Activated B cell treated with CpG ODN at 0.5 μM for 24 hours (primary cell): ENCODE data around the gene MIGA2. TPM values are rescaled to one million over a fixed set of nuclear protein-coding genes. Genes with fewer than 3 reads are reported as not detected.

Source experiments
- ATAC-seq: fragments of 200-7000 bp; cut with Tn5 transposase; one replicate; pipeline ENCODE4 v1.10.0; 2021; ENCODE audit warnings: low read depth, mild to moderate bottlenecking, moderate library complexity
- CTCF ChIA-PET: fragments of 350-600 bp; sonication (Branson Sonifier 250); formaldehyde crosslinking; loops from one replicate; lab custom pipeline; 2021; ENCODE audit warnings: antibody characterized with exemption; lab: Charles Lee
- POLR2A ChIA-PET: fragments of 350-600 bp; sonication (Branson Sonifier 250); formaldehyde crosslinking; loops from one replicate; lab custom pipeline; 2021; ENCODE audit warnings: antibody characterized with exemption; lab: Charles Lee
- DNase-seq: peaks from one replicate; pipeline ENCODE4 v3.0.0; 2022
- H3K27ac Mint-ChIP-seq: one replicate; pipeline ENCODE4 v1.8.0; 2020; ENCODE audit warnings: mixed read lengths
- H3K27me3 Mint-ChIP-seq: one replicate; pipeline ENCODE4 v1.8.0; 2021; ENCODE audit warnings: mixed read lengths
- H3K36me3 Mint-ChIP-seq: one replicate; pipeline ENCODE4 v1.8.0; 2021; ENCODE audit warnings: low read depth, mixed read lengths
- H3K4me1 Mint-ChIP-seq: one replicate; pipeline ENCODE4 v1.8.0; 2021; ENCODE audit warnings: mixed read lengths
- H3K4me3 Mint-ChIP-seq: one replicate; pipeline ENCODE4 v1.8.0; 2020; ENCODE audit warnings: mild to moderate bottlenecking, mixed read lengths
- H3K9me3 Mint-ChIP-seq: one replicate; pipeline ENCODE4 v1.8.0; 2020; ENCODE audit warnings: mixed read lengths
- CTCF ChIP-seq: fragments of 200-600 bp; IDR thresholded peaks from one replicate; pipeline ENCODE4 v1.8.0; 2022; ENCODE audit warnings: antibody characterized with exemption, mild to moderate bottlenecking
- intact Hi-C: fragments of 100-400 bp; cut with micrococcal nuclease; formaldehyde crosslinking; loops from one replicate; pipeline ENCODE4 v1.15.1; 2024
- total RNA-seq: library from RNA; stranded (reverse); gene quantifications from 2 replicates; pipeline ENCODE4 v1.2.3, GENCODE V29; 2022

The MIGA2 gene
- total RNA-seq, 1 donor from 2014 or later, result 50.0 TPM

- Mint-ChIP-seq H3K4me1 (peaks cover 21% of the 10 kb centered on the region), H3K36me3 (peaks cover 3% of the 10 kb centered on the region), H3K27me3 (no peaks in the 10 kb centered on the region), H3K4me3 (no peak overlapping the region), H3K27ac (no peak overlapping the region), H3K9me3 (no peaks in the 10 kb centered on the region)
- ATAC-seq, result no peak
- ChIA-PET POLR2A (no interaction called here), CTCF (no interaction called here)
- DNase-seq, result no peak
- intact Hi-C loops, result no loop called here
- TF ChIP-seq CTCF, result no peak
Observed at GRCh38 chr9:129076640-129077037, 40.2 kb downstream of the MIGA2 start.

DNA sequence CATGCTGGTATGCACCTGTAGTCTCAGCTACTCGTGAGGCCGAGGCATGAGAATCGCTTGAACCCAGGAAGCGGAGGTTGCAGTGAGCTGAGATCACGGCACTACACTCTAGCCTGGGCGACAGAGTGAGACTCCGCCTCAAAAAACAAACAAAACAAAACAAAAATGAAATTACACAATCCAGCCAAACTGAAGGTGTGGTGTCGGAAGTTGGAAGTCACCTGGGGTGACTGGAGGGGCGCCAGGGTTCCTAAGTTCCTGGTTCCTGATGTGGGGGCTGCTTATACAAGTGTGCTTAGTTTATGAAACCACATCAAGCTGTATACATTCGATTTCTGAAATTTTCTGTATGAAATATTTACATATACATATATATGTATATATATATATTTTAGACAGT lies 40.8 kb downstream of the MIGA2 start:
- TF ChIP-seq CTCF, result no peak
- Mint-ChIP-seq H3K4me1 (peaks cover 23% of the 10 kb centered on the region), H3K27me3 (no peaks in the 10 kb centered on the region), H3K27ac (no peak overlapping the region), H3K36me3 (peaks cover 3% of the 10 kb centered on the region), H3K4me3 (no peak overlapping the region), H3K9me3 (no peaks in the 10 kb centered on the region)
- ATAC-seq, result no peak
- no peak for DNase-seq
- intact Hi-C loops, result no loop called here
- POLR2A ChIA-PET, result no interaction called here
- CTCF ChIA-PET, result no interaction called here

- no peak for TF ChIP-seq CTCF
- no peak for ATAC-seq
- ChIA-PET POLR2A (interaction anchor here (2.9 kb wide), 1 partner anchor 9 kb away, joined by 21 read pairs; no protein-coding TSS in a partner anchor), CTCF (no interaction called here)
- intact Hi-C loops, result no loop called here
- H3K4me1 Mint-ChIP-seq, result peaks cover 29% of the 10 kb centered on the region
- H3K4me3 Mint-ChIP-seq, result peak overlapping the region; percentile 38
- DNase-seq, result no peak
- no peak overlapping the region for H3K27ac Mint-ChIP-seq
- H3K9me3 Mint-ChIP-seq, result no peaks in the 10 kb centered on the region
- no peaks in the 10 kb centered on the region for H3K27me3 Mint-ChIP-seq
- H3K36me3 Mint-ChIP-seq, result peaks cover 4% of the 10 kb centered on the region
Observed at GRCh38 chr9:129078691-129079503, 42.5 kb downstream of the MIGA2 start.

DNA sequence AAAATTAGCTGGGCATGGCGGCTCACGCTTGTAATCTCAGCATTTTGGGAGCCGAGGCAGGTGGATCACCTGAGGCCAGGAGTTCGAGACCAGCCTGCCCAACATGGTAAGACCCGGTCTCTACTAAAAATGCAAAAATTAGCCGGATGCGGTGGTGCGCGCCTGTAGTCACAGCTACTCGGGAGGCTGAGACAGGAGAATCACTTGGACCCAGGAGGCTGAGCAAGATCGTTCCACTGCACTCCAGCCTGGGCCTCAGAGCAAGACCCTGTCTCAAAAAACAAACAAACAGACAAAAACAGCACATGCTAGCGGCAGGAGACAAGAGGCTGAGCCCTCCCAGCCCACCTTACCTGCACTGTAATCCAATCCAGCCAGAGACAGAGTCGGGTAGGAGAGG lies 43.4 kb downstream of the MIGA2 start:
- no peak for TF ChIP-seq CTCF
- intact Hi-C loops, result loop anchor here (2.0 kb wide), 1 partner anchor 951 kb away; no protein-coding TSS in a partner anchor
- Mint-ChIP-seq H3K9me3 (no peaks in the 10 kb centered on the region), H3K27ac (no peak overlapping the region), H3K4me1 (peaks cover 29% of the 10 kb centered on the region), H3K36me3 (peaks cover 5% of the 10 kb centered on the region), H3K4me3 (peak overlapping the region; percentile 87), H3K27me3 (no peaks in the 10 kb centered on the region)
- POLR2A ChIA-PET, result interaction anchor here (0.6 to 2.9 kb wide), 5 partner anchors 10 to 438 kb away, joined by 3 to 27 read pairs (median 12); partner anchors contain the start of genes CRAT, ENDOG and PTPA
- ATAC-seq (no peak), DNase-seq (no peak)
- CTCF ChIA-PET, result interaction anchor here (1.1 kb wide), 1 partner anchor 531 kb away, joined by 3 read pairs; no protein-coding TSS in a partner anchor

- POLR2A ChIA-PET, result interaction anchor here (0.6 to 2.9 kb wide), 10 partner anchors 11 to 1630 kb away, joined by 3 to 27 read pairs (median 7); partner anchors contain the start of genes CRAT, ENDOG, MIGA2 and PTPA
- intact Hi-C loops, result loop anchor here (2.0 kb wide), 1 partner anchor 951 kb away; no protein-coding TSS in a partner anchor
- H3K9me3 Mint-ChIP-seq, result no peaks in the 10 kb centered on the region
- H3K4me3 Mint-ChIP-seq, result peak overlapping the region; percentile 87
- H3K36me3 Mint-ChIP-seq, result peaks cover 8% of the 10 kb centered on the region
- H3K27me3 Mint-ChIP-seq, result no peaks in the 10 kb centered on the region
- DNase-seq (no peak), ATAC-seq (no peak)
- TF ChIP-seq CTCF, result no peak
- H3K27ac Mint-ChIP-seq, result peak overlapping the region; percentile 76
- CTCF ChIA-PET, result interaction anchor here (0.7 to 1.1 kb wide), 2 partner anchors 51 to 531 kb away, joined by 3 read pairs; no protein-coding TSS in a partner anchor
- H3K4me1 Mint-ChIP-seq, result peaks cover 29% of the 10 kb centered on the region
Observed at GRCh38 chr9:129080298-129080600, 43.8 kb downstream of the MIGA2 start.
